A549 (cell line): Measurements from ENCODE around the gene DNAJC7.

ENCODE experiments used
- BHLHE40 ChIP-seq: IDR thresholded peaks from 2 replicates; pipeline ENCODE4 v1.6.1; 2012; ENCODE audit warnings: low read depth, low read length, inconsistent platforms
- CHD2 ChIP-seq: fragments of 150-350 bp; IDR thresholded peaks from 2 replicates; pipeline ENCODE4 v1.6.1; 2014; ENCODE audit warnings: low read length; ENCODE audit not compliant: partially characterized antibody
- CTCF ChIP-seq: fragments of >200 bp; sonication (Bioruptor Twin); formaldehyde crosslinking; IDR thresholded peaks from 3 replicates; pipeline ENCODE4 v1.5.1; 2016
- EHF ChIP-seq: fragments of 250-450 bp; sonication (Bioruptor Pico); IDR thresholded peaks from 2 replicates; pipeline ENCODE4 v1.5.0; 2020; ENCODE audit warnings: mild to moderate bottlenecking
- EP300 ChIP-seq, 2 experiments: fragments of >200 bp; sonication (Bioruptor Twin); formaldehyde crosslinking; IDR thresholded peaks; 2 replicates in 1 of 2; 3 replicates in 1 of 2; pipeline ENCODE4 v1.6.1; 2016 to 2017
- JUN ChIP-seq, 2 experiments: fragments of >200 bp; sonication (Bioruptor Twin); formaldehyde crosslinking; IDR thresholded peaks; 2 replicates in 1 of 2; 3 replicates in 1 of 2; pipeline ENCODE4 v1.6.1; 2016 to 2017
- MYC ChIP-seq: IDR thresholded peaks from 2 replicates; pipeline ENCODE4 v1.6.1; 2012; ENCODE audit warnings: mild to moderate bottlenecking, inconsistent platforms, low read length, improper control_type of control experiment, borderline replicate concordance
- NPAS2 ChIP-seq: fragments of 250-450 bp; sonication (Bioruptor Pico); IDR thresholded peaks from 2 replicates; pipeline ENCODE4 v1.8.0; 2022; ENCODE audit warnings: mild to moderate bottlenecking, moderate library complexity, borderline replicate concordance
- POLR2A ChIP-seq: IDR thresholded peaks from 2 replicates; pipeline ENCODE4 v1.6.1; 2012; ENCODE audit warnings: mild to moderate bottlenecking, low read length
- POLR2AphosphoS2 ChIP-seq: conservative IDR thresholded peaks from 2 replicates; pipeline ENCODE4 v1.6.1; 2012; ENCODE audit warnings: low read length, improper control_type of control experiment, inconsistent platforms
- RFX5 ChIP-seq: fragments of 450-650 bp; IDR thresholded peaks from 2 replicates; pipeline ENCODE4 v1.7.1; 2014; ENCODE audit warnings: antibody characterized with exemption, mild to moderate bottlenecking, moderate library complexity
- RNF2 ChIP-seq: fragments of 200-600 bp; sonication (generic); IDR thresholded peaks from 2 replicates; pipeline ENCODE4 v1.6.1; 2016; ENCODE audit warnings: low read depth, mild to moderate bottlenecking, antibody characterized with exemption, moderate library complexity, borderline replicate concordance
- USF2 ChIP-seq: fragments of 450-650 bp; IDR thresholded peaks from 2 replicates; pipeline ENCODE4 v1.6.1; 2014; ENCODE audit warnings: antibody characterized with exemption

GRCh38 chr17:42026857-42027589 is 9.8 kb upstream of the DNAJC7 start:
- TF ChIP-seq CTCF = no peak
- no peak for TF ChIP-seq MYC
- TF ChIP-seq NPAS2 (CRISPR knock-in tag) = no peak
- no peak for TF ChIP-seq RNF2
- no peak for TF ChIP-seq USF2
- TF ChIP-seq POLR2A = no peak
- TF ChIP-seq JUN (IDR thresholded peaks at IDR 0.05) = no peak
- TF ChIP-seq RFX5 = no peak
- TF ChIP-seq EP300 (IDR thresholded peaks at IDR 0.05) = no peak
- no peak for TF ChIP-seq BHLHE40
- no peak for TF ChIP-seq CHD2
- no peak for TF ChIP-seq EHF (CRISPR knock-in tag)
- no peak for TF ChIP-seq POLR2AphosphoS2
